ENCODE results near the gene RHPN2. TPM values are rescaled to one million over a fixed set of nuclear protein-coding genes. Genes with fewer than 3 reads are reported as not detected.

Gene RHPN2
- total and polyA plus RNA-seq, 2 of the 8 experiments (the other 6 are each of a cell fraction or from before 2014, with no cell fraction given) = 22.8 to 31.1 TPM

GRCh38 chr19:33064792-33065550 is at the start of gene RHPN2 (continued):
- peak; percentile 80 for TF ChIP-seq TAF1 (IDR thresholded peaks at IDR 0.05; ENCODE audit: low read depth, low read length)
- peak; percentile 64; the same call in 1 of the 2 replicates for TF ChIP-seq RBBP5 (IDR thresholded peaks at IDR 0.05; ENCODE audit: borderline replicate concordance, low read depth, low read length)
- peak; percentile 65; the same call in 1 of the 2 replicates for TF ChIP-seq POLR2AphosphoS5 (IDR thresholded peaks at IDR 0.05; ENCODE audit: low read depth, low read length)
- TF ChIP-seq CBX8 (IDR thresholded peaks at IDR 0.05; ENCODE audit: borderline replicate concordance, low read depth, low read length) = no peak
- TF ChIP-seq BACH1 (IDR thresholded peaks at IDR 0.05; ENCODE audit: low read length) = peak; percentile 10; the same call in 1 of the 2 replicates
- no peak for TF ChIP-seq RFX5 (IDR thresholded peaks at IDR 0.05; ENCODE audit: borderline replicate concordance, low read depth, low read length)
- TF ChIP-seq PHF8 (conservative IDR thresholded peaks at IDR 0.05; ENCODE audit: low read depth, low read length) = peak; percentile 38; the same call in 1 of the 2 replicates
- TF ChIP-seq SAP30 (IDR thresholded peaks at IDR 0.05; ENCODE audit: insufficient read depth, insufficient replicate concordance, low read length) = no peak
